Measurements from ENCODE around the gene ACP3. TPM values are rescaled to one million over a fixed set of nuclear protein-coding genes. Genes with fewer than 3 reads are reported as not detected.

ACP3 gene
- total RNA-seq, 1 donor from 2014 or later, result not detected

DNA sequence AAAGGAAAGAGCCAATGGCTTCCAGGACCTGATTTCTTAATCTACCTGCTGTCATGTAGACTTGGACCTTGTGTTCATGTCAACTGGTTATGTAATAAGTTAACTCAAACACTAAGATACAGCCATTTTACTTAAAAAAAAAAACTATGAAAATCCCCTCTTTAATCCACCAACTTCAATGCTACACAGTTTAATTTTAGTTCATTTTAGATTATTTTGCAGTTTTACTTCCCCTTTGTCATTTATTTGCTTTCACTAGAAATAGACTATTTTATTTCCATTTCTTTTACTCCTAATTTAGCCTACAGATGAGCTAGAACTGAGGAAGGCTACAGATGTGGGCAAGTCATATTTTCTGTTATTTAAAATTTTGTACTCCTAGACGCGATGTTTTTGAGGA lies 89.4 kb downstream of the ACP3 start:
- no peak for DNase-seq (ENCODE audit: low read depth in 2 of 2)

DNA sequence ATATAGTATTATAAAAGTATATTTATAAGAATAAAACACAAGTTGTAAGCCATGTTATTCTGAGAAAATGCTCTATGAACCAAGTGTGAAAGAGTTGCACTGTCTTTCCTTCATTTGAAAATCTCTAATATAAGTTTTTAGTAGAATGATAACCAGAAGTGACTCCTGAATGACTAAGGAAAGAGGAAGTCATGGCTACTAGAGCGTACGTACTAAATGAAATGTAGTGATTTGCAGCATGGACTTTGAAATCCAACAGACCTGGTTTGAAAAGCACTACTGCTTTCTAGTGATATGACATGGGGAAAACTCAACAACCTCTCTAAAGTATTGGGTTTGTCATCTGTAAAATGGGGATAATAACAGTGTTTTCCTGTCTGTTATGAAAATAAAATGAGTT lies 89.8 kb downstream of the ACP3 start:
- DNase-seq (ENCODE audit: low read depth in 2 of 2), result no peak

Other genes starting within 250 kb of the ACP3 start
- 34.9 and 42.3 TPM in 2 replicates for gene DNAJC13, start 100.1 kb downstream of the ACP3 start, total RNA-seq